GM10248 (cell line): Measurements from ENCODE around the gene KIAA1217.

Source experiments
- CTCF ChIA-PET: fragments of 300-600 bp; sonication (Branson Sonifier 250); formaldehyde crosslinking; extraction: SDS; loops from one replicate; lab custom pipeline; 2021; ENCODE audit warnings: antibody characterized with exemption; lab: Yijun Ruan, JAX
- POLR2A ChIA-PET: fragments of 350-650 bp; sonication (Branson Sonifier 250); formaldehyde crosslinking; extraction: SDS; loops from one replicate; lab custom pipeline; 2020; ENCODE audit warnings: antibody characterized with exemption; lab: Yijun Ruan, JAX
- DNase-seq: peaks from one replicate; pipeline ENCODE4 v3.0.0; 2012; ENCODE audit errors: extremely low spot score
- CTCF ChIP-seq: IDR thresholded peaks from 2 replicates; pipeline ENCODE4 v1.5.1; 2012; ENCODE audit warnings: mild to moderate bottlenecking, low read depth; ENCODE audit errors: extremely low read depth, missing control alignments, control extremely low read depth

Gene KIAA1217

GRCh38 chr10:24313283-24313682 lies 104.3 kb downstream of the KIAA1217 start:
- POLR2A ChIA-PET: no interaction called here
- DNase-seq: no peak
- CTCF ChIA-PET: interaction anchor here (3.1 kb wide), 1 partner anchor 14 kb away, joined by 11 read pairs; no protein-coding TSS in a partner anchor
- no peak for TF ChIP-seq CTCF

GRCh38 chr10:24315211-24315610 lies 106.3 kb downstream of the KIAA1217 start:
- no peak for TF ChIP-seq CTCF
- CTCF ChIA-PET: no interaction called here
- POLR2A ChIA-PET: no interaction called here
- no peak for DNase-seq

- TF ChIP-seq CTCF: no peak
- CTCF ChIA-PET: interaction anchor here (0.8 to 1.8 kb wide), 12 partner anchors 11 to 142 kb away, joined by 3 to 21 read pairs (median 4); no protein-coding TSS in a partner anchor
- no peak for DNase-seq
- POLR2A ChIA-PET: no interaction called here
Observed at GRCh38 chr10:24318517-24318916, 109.6 kb downstream of the KIAA1217 start.

GRCh38 chr10:24320373-24320772 lies 111.4 kb downstream of the KIAA1217 start:
- ChIA-PET POLR2A (no interaction called here), CTCF (interaction anchor here (0.6 to 1.8 kb wide), 14 partner anchors 9 to 326 kb away, joined by 3 to 21 read pairs (median 4); no protein-coding TSS in a partner anchor)
- no peak for DNase-seq
- TF ChIP-seq CTCF: no peak

GRCh38 chr10:24324651-24325050 lies 115.7 kb downstream of the KIAA1217 start:
- DNase-seq: no peak
- ChIA-PET CTCF (interaction anchor here (1.8 kb wide), 1 partner anchor 19 kb away, joined by 8 read pairs; no protein-coding TSS in a partner anchor), POLR2A (no interaction called here)
- TF ChIP-seq CTCF: no peak

GRCh38 chr10:24331457-24331856 lies 122.5 kb downstream of the KIAA1217 start:
- CTCF ChIA-PET: interaction anchor here (0.9 to 1.2 kb wide), 3 partner anchors 12 to 19 kb away, joined by 3 read pairs; no protein-coding TSS in a partner anchor
- DNase-seq: no peak
- POLR2A ChIA-PET: no interaction called here
- TF ChIP-seq CTCF: no peak

- POLR2A ChIA-PET: interaction anchor here (0.6 kb wide), 1 partner anchor 19 kb away, joined by 3 read pairs; no protein-coding TSS in a partner anchor
- CTCF ChIA-PET: interaction anchor here (1.0 to 2.1 kb wide), 2 partner anchors 13 to 339 kb away, joined by 4 read pairs; no protein-coding TSS in a partner anchor
- no peak for DNase-seq
- TF ChIP-seq CTCF: no peak
Observed at GRCh38 chr10:24333736-24334135, 124.8 kb downstream of the KIAA1217 start.
